ENCODE data around the gene IRS1.
A peak's percentile ranks its signal among the peaks of the same experiment; 100 is the strongest.

The IRS1 gene

GRCh38 chr2:226796840-226797288 lies 2.8 kb downstream of the IRS1 start:
- Histone ChIP-seq H3K36me3 (ENCODE audit: insufficient read depth) (no peaks in the 10 kb centered on the region), H3K4me3 (IDR thresholded peaks at IDR 0.05; ENCODE audit: insufficient read depth, low read depth, low read length) (no peak overlapping the region), H3K79me2 (ENCODE audit: insufficient read depth, low read depth) (peaks cover 61% of the 10 kb centered on the region), H3K27me3 (ENCODE audit: insufficient read depth, low read depth) (no peaks in the 10 kb centered on the region), H3K27ac (no peak overlapping the region), H3K9ac (no peak overlapping the region), H2AFZ (ENCODE audit: low read depth) (no peak overlapping the region), H4K20me1 (ENCODE audit: insufficient read depth) (no peaks in the 10 kb centered on the region), H3K4me2 (no peak overlapping the region), H3K4me1 (ENCODE audit: low read depth, poor library complexity, severe bottlenecking) (peaks cover 46% of the 10 kb centered on the region)
- TF ChIP-seq, protein P1, sequence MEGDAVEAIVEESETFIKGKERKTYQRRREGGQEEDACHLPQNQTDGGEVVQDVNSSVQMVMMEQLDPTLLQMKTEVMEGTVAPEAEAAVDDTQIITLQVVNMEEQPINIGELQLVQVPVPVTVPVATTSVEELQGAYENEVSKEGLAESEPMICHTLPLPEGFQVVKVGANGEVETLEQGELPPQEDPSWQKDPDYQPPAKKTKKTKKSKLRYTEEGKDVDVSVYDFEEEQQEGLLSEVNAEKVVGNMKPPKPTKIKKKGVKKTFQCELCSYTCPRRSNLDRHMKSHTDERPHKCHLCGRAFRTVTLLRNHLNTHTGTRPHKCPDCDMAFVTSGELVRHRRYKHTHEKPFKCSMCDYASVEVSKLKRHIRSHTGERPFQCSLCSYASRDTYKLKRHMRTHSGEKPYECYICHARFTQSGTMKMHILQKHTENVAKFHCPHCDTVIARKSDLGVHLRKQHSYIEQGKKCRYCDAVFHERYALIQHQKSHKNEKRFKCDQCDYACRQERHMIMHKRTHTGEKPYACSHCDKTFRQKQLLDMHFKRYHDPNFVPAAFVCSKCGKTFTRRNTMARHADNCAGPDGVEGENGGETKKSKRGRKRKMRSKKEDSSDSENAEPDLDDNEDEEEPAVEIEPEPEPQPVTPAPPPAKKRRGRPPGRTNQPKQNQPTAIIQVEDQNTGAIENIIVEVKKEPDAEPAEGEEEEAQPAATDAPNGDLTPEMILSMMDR (conservative IDR thresholded peaks at IDR 0.05; ENCODE audit: low read depth, low read length), result no peak

GRCh38 chr2:226796012-226796839 lies 3.4 kb downstream of the IRS1 start:
- H3K4me2 ChIP-seq, result no peak overlapping the region; the same call in 1 of the 2 replicates
- no peaks in the 10 kb centered on the region for H3K36me3 ChIP-seq (ENCODE audit: insufficient read depth)
- H3K4me3 ChIP-seq (IDR thresholded peaks at IDR 0.05; ENCODE audit: insufficient read depth, low read depth, low read length), result no peak overlapping the region
- peaks cover 61% of the 10 kb centered on the region for H3K79me2 ChIP-seq (ENCODE audit: insufficient read depth, low read depth)
- H3K4me1 ChIP-seq (ENCODE audit: low read depth, poor library complexity, severe bottlenecking), result peaks cover 41% of the 10 kb centered on the region
- H2AFZ ChIP-seq (ENCODE audit: low read depth), result no peak overlapping the region
- H4K20me1 ChIP-seq (ENCODE audit: insufficient read depth), result no peaks in the 10 kb centered on the region
- no peak overlapping the region for H3K27ac ChIP-seq
- H3K27me3 ChIP-seq (ENCODE audit: insufficient read depth, low read depth), result no peaks in the 10 kb centered on the region
- TF ChIP-seq, protein P1 (conservative IDR thresholded peaks at IDR 0.05; ENCODE audit: low read depth, low read length), result no peak
- H3K9ac ChIP-seq, result no peak overlapping the region

- Histone ChIP-seq H3K27ac (no peak overlapping the region), H3K4me2 (peak overlapping the region; percentile 51; the same call in 1 of the 2 replicates), H3K9ac (no peak overlapping the region), H3K27me3 (ENCODE audit: insufficient read depth, low read depth) (no peaks in the 10 kb centered on the region), H4K20me1 (ENCODE audit: insufficient read depth) (no peaks in the 10 kb centered on the region), H3K79me2 (ENCODE audit: insufficient read depth, low read depth) (peaks cover 61% of the 10 kb centered on the region), H3K4me3 (IDR thresholded peaks at IDR 0.05; ENCODE audit: insufficient read depth, low read depth, low read length) (no peak overlapping the region), H3K4me1 (ENCODE audit: low read depth, poor library complexity, severe bottlenecking) (peaks cover 44% of the 10 kb centered on the region), H3K36me3 (ENCODE audit: insufficient read depth) (no peaks in the 10 kb centered on the region), H2AFZ (ENCODE audit: low read depth) (no peak overlapping the region)
- TF ChIP-seq, protein P1 (conservative IDR thresholded peaks at IDR 0.05; ENCODE audit: low read depth, low read length), result no peak
Measured at GRCh38 chr2:226795281-226796011, 4.2 kb downstream of the IRS1 start.

DNA sequence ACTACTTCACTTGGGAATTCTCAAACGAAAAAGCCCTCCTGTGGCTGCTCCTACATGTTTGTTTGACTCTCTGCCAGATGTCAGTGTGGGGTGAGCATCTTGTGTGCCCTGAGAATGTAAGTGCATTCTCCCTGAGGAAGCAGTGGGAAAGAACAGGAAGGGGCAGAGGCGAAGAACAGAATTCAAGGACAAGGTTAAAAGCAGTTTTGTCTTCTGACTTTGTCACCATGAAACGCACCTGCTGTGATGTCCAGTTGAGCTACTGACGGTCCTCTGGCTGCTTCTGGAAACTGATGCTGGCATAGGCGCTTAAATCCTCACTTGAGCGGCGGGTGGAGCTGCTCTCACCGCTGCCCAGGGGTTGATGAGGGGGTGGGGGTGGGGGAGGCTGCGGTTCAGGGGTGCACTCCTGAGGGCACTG lies 4.9 kb downstream of the IRS1 start:
- no peaks in the 10 kb centered on the region for H4K20me1 ChIP-seq (ENCODE audit: insufficient read depth)
- H2AFZ ChIP-seq (ENCODE audit: low read depth), result no peak overlapping the region
- H3K27me3 ChIP-seq (ENCODE audit: insufficient read depth, low read depth), result no peaks in the 10 kb centered on the region
- H3K9ac ChIP-seq, result no peak overlapping the region
- H3K4me3 ChIP-seq (IDR thresholded peaks at IDR 0.05; ENCODE audit: insufficient read depth, low read depth, low read length), result no peak overlapping the region
- H3K27ac ChIP-seq, result no peak overlapping the region
- H3K4me1 ChIP-seq (ENCODE audit: low read depth, poor library complexity, severe bottlenecking), result peaks cover 50% of the 10 kb centered on the region
- H3K36me3 ChIP-seq (ENCODE audit: insufficient read depth), result no peaks in the 10 kb centered on the region
- H3K4me2 ChIP-seq, result peak overlapping the region; percentile 97; the same call in 1 of the 2 replicates
- TF ChIP-seq, protein P1 (conservative IDR thresholded peaks at IDR 0.05; ENCODE audit: low read depth, low read length), result no peak
- H3K79me2 ChIP-seq (ENCODE audit: insufficient read depth, low read depth), result peaks cover 61% of the 10 kb centered on the region

Measured in KMS-11 (cell line).